ENCODE data around the gene PRKG1. TPM values are rescaled to one million over a fixed set of nuclear protein-coding genes. Genes with fewer than 3 reads are reported as not detected.

The PRKG1 gene
- total and polyA plus RNA-seq, 2 donors (not counting 1 experiment from before 2014, with no cell fraction given): not detected

DNA sequence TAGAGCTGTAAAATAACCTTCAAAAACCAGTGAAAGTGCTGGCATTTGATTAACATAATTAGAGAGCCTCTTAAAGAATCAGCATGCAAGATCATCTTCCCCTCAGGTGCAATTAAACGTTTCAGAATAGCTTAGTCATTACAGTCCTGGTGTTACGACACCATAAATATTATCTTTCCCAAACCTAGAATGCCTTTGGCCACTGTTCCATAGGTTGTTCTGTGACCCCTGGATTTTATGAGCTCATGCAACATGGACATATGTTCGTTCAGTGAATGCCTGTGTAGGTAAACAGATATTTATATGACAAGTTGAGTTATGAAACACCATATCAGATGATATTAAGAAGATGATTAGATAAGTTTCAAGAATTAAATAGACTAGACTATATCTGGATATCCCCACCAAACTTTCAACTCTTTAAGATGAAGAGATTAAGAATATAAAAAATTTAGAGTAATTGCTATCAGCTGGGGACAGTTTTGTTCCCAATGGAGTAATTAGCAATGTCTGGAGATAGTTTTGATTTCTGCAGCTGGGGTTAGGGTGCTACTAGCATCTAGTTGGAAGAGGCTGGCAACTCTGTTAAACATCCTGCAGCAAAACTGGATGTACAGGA lies 976.3 kb downstream of the PRKG1 start:
- WGBS (ENCODE audit: insufficient coverage): 86% methylated on average over 2 of the region's 3 CpGs
- H3K4me3 ChIP-seq (ENCODE audit: control extremely low read depth in 1 of 5, extremely low read depth in 1 of 5, insufficient read depth in 1 of 5, low read depth in 2 of 5, low read length in 4 of 5): no peak overlapping the region

DNA sequence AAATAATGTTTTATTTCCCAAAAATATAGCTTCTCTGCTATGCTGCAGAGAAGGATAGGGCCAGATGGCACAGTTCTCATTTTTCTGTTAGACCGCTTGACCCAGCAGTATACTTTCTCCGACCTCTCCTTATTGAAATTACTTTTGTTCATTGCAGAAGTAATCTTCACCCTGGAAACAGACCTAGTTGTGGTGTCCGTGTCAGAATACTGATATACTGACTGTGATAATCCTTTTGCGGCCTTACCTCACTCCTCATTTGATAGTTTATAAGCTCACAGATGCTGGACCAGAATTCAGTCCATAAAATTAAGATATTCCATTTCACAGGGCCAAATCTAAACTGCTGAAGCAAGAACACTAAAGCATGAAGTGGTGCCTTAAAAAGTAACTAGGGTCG lies 979.2 kb downstream of the PRKG1 start:
- Histone ChIP-seq H3K4me1 (ENCODE audit: control insufficient read depth in 2 of 2, insufficient read depth in 2 of 2, low read length in 2 of 2) (no peaks in the 10 kb centered on the region), H3K4me3 (ENCODE audit: control extremely low read depth in 1 of 5, extremely low read depth in 1 of 5, insufficient read depth in 1 of 5, low read depth in 2 of 5, low read length in 4 of 5) (no peak overlapping the region), H3K27me3 (replicated peaks in 1 of 4; ENCODE audit: control extremely low read depth in 1 of 4, control insufficient read depth in 3 of 4, insufficient read depth in 4 of 4, low read length in 3 of 4) (no peaks in the 10 kb centered on the region), H3K9ac (ENCODE audit: low read length) (no peak overlapping the region), H2AFZ (ENCODE audit: insufficient read depth, low read depth, low read length, poor library complexity, severe bottlenecking) (no peak overlapping the region), H3K4me2 (replicated peaks; ENCODE audit: low read depth, low read length, poor library complexity, severe bottlenecking) (no peak overlapping the region), H3K27ac (ENCODE audit: low read length in 2 of 2) (no peak overlapping the region), H3K36me3 (replicated peaks in 1 of 2; ENCODE audit: control extremely low read depth in 1 of 2, control insufficient read depth in 1 of 2, extremely low read depth in 1 of 2, insufficient read depth in 2 of 2, low read length in 1 of 2) (no peaks in the 10 kb centered on the region), H3K79me2 (ENCODE audit: control insufficient read depth, insufficient read depth, low read length) (no peaks in the 10 kb centered on the region), H4K20me1 (ENCODE audit: control insufficient read depth, insufficient read depth, low read length, poor library complexity, severe bottlenecking) (no peaks in the 10 kb centered on the region), H3K9me3 (ENCODE audit: control extremely low read depth in 1 of 3, control insufficient read depth in 2 of 3, insufficient read depth in 1 of 3, low read length in 2 of 3) (no peaks in the 10 kb centered on the region)
- no peak overlapping the region for H3K27ac Mint-ChIP-seq
- no CpG with 5 or more reads among the region's 5 CpGs for WGBS (ENCODE audit: insufficient coverage)
- POLR2A ChIA-PET: no interaction called here
- no peak for ATAC-seq (ENCODE audit: low read depth)
- H3K4me3 Mint-ChIP-seq: no peak overlapping the region
- TF ChIP-seq, protein P1, sequence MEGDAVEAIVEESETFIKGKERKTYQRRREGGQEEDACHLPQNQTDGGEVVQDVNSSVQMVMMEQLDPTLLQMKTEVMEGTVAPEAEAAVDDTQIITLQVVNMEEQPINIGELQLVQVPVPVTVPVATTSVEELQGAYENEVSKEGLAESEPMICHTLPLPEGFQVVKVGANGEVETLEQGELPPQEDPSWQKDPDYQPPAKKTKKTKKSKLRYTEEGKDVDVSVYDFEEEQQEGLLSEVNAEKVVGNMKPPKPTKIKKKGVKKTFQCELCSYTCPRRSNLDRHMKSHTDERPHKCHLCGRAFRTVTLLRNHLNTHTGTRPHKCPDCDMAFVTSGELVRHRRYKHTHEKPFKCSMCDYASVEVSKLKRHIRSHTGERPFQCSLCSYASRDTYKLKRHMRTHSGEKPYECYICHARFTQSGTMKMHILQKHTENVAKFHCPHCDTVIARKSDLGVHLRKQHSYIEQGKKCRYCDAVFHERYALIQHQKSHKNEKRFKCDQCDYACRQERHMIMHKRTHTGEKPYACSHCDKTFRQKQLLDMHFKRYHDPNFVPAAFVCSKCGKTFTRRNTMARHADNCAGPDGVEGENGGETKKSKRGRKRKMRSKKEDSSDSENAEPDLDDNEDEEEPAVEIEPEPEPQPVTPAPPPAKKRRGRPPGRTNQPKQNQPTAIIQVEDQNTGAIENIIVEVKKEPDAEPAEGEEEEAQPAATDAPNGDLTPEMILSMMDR (IDR thresholded peaks at IDR 0.05): no peak
- no peak for TF ChIP-seq EZH2 (IDR thresholded peaks at IDR 0.05; ENCODE audit: borderline replicate concordance, insufficient read depth, low read depth, low read length, poor library complexity, severe bottlenecking)
- CTCF ChIA-PET: no interaction called here
- no peaks in the 10 kb centered on the region for H3K27me3 Mint-ChIP-seq
- intact Hi-C loops (cut with micrococcal nuclease): no loop called here
- DNase-seq: no peak
- H3K9me3 Mint-ChIP-seq (ENCODE audit: insufficient read depth): no peaks in the 10 kb centered on the region
- no peaks in the 10 kb centered on the region for H3K4me1 Mint-ChIP-seq

More for the DNA sequence above, 976.3 kb downstream of the PRKG1 start:
- ChIA-PET POLR2A (no interaction called here), CTCF (no interaction called here)
- no peaks in the 10 kb centered on the region for H3K4me1 Mint-ChIP-seq
- Histone ChIP-seq H3K36me3 (replicated peaks in 1 of 2; ENCODE audit: control extremely low read depth in 1 of 2, control insufficient read depth in 1 of 2, extremely low read depth in 1 of 2, insufficient read depth in 2 of 2, low read length in 1 of 2) (no peaks in the 10 kb centered on the region), H3K9me3 (ENCODE audit: control extremely low read depth in 1 of 3, control insufficient read depth in 2 of 3, insufficient read depth in 1 of 3, low read length in 2 of 3) (no peaks in the 10 kb centered on the region), H3K79me2 (ENCODE audit: control insufficient read depth, insufficient read depth, low read length) (no peaks in the 10 kb centered on the region), H3K4me2 (replicated peaks; ENCODE audit: low read depth, low read length, poor library complexity, severe bottlenecking) (no peak overlapping the region), H3K4me1 (ENCODE audit: control insufficient read depth in 2 of 2, insufficient read depth in 2 of 2, low read length in 2 of 2) (no peaks in the 10 kb centered on the region), H4K20me1 (ENCODE audit: control insufficient read depth, insufficient read depth, low read length, poor library complexity, severe bottlenecking) (no peaks in the 10 kb centered on the region), H3K27me3 (replicated peaks in 1 of 4; ENCODE audit: control extremely low read depth in 1 of 4, control insufficient read depth in 3 of 4, insufficient read depth in 4 of 4, low read length in 3 of 4) (no peaks in the 10 kb centered on the region), H2AFZ (ENCODE audit: insufficient read depth, low read depth, low read length, poor library complexity, severe bottlenecking) (no peak overlapping the region), H3K9ac (ENCODE audit: low read length) (no peak overlapping the region), H3K27ac (ENCODE audit: low read length in 2 of 2) (no peak overlapping the region)
- H3K9me3 Mint-ChIP-seq (ENCODE audit: insufficient read depth): no peaks in the 10 kb centered on the region
- no peaks in the 10 kb centered on the region for H3K27me3 Mint-ChIP-seq
- ATAC-seq (ENCODE audit: low read depth) (no peak), DNase-seq (no peak)
- H3K27ac Mint-ChIP-seq: no peak overlapping the region
- TF ChIP-seq, protein P1 (IDR thresholded peaks at IDR 0.05): no peak
- H3K4me3 Mint-ChIP-seq: no peak overlapping the region
- intact Hi-C loops (cut with micrococcal nuclease): no loop called here

Data from B cell (primary cell).